T-helper 2 cell (primary cell): ENCODE data around the gene GYG1.

Experiments
- DNase-seq, 5 experiments: peaks; one replicate each; pipeline versions ENCODE4 v3.0.0 to v3.0.0-alpha.2; 2012 to 2022

GYG1 gene

GRCh38 chr3:148990236-148990635 is 1.1 kb upstream of the GYG1 start:
- peak in 1 of 5 experiments; percentile 49 for DNase-seq

GRCh38 chr3:148992027-148992634 is 791 bp downstream of the GYG1 start:
- peak in 3 of 5 experiments; percentile 6 to 25 (median 7) for DNase-seq

GRCh38 chr3:148992635-148993255 is 1.4 kb downstream of the GYG1 start:
- DNase-seq, result no peak

GRCh38 chr3:148997623-148998022 is 6.3 kb downstream of the GYG1 start:
- DNase-seq, result no peak

- DNase-seq, result no peak
These were observed 7.0 kb downstream of the GYG1 start for GRCh38 chr3:148998297-148998696.

- DNase-seq, result peak in 2 of 5 experiments; percentile 32 to 51
These were observed 7.5 kb downstream of the GYG1 start for GRCh38 chr3:148998715-148999423.

GRCh38 chr3:148999806-149000205 is 8.5 kb downstream of the GYG1 start:
- no peak for DNase-seq

- no peak for DNase-seq
These were observed 8.9 kb downstream of the GYG1 start for GRCh38 chr3:149000206-149000745.

GRCh38 chr3:149001727-149002126 is 10.4 kb downstream of the GYG1 start:
- DNase-seq, result no peak

- peak in 2 of 5 experiments; percentile 58 to 73 for DNase-seq
These were observed 12.4 kb downstream of the GYG1 start for GRCh38 chr3:149003653-149004305.

- no peak for DNase-seq
These were observed 13.3 kb downstream of the GYG1 start for GRCh38 chr3:149004622-149005021.

GRCh38 chr3:149005416-149005815 is 14.1 kb downstream of the GYG1 start:
- no peak for DNase-seq

GRCh38 chr3:149007567-149008257 is 16.4 kb downstream of the GYG1 start:
- DNase-seq, result no peak

- peak in 2 of 5 experiments; percentile 88 to 94 for DNase-seq
These were observed 18.4 kb downstream of the GYG1 start for GRCh38 chr3:149009732-149010131.

GRCh38 chr3:149010504-149010951 is 19.2 kb downstream of the GYG1 start:
- no peak for DNase-seq

GRCh38 chr3:149010966-149011365 is 19.6 kb downstream of the GYG1 start:
- no peak for DNase-seq

- DNase-seq, result no peak
These were observed 20.3 kb downstream of the GYG1 start for GRCh38 chr3:149011676-149012075.

- no peak for DNase-seq
These were observed 22.4 kb downstream of the GYG1 start for GRCh38 chr3:149013726-149014125.

GRCh38 chr3:149015393-149015792 is 24.1 kb downstream of the GYG1 start:
- DNase-seq, result no peak

GRCh38 chr3:149016242-149016641 is 24.9 kb downstream of the GYG1 start:
- DNase-seq, result no peak

GRCh38 chr3:149016669-149017541 is 25.6 kb downstream of the GYG1 start:
- DNase-seq, result no peak
